Measurements from ENCODE around the gene ITGB4. TPM values are rescaled to one million over a fixed set of nuclear protein-coding genes. Genes with fewer than 3 reads are reported as not detected.

Gene ITGB4
- total and polyA plus RNA-seq, 9 of the 15 experiments (the other 6 are each of a cell fraction or from before 2014, with no cell fraction given) = 0.05 to 2.8 (median 0.76) TPM; not detected in 3

GRCh38 chr17:75779250-75779986 lies 58.2 kb downstream of the ITGB4 start (continued):
- TF ChIP-seq HNRNPLL (IDR thresholded peaks at IDR 0.05; ENCODE audit: low read depth, low read length, poor library complexity, severe bottlenecking) = peak; percentile 91
- TF ChIP-seq THRB (CRISPR knock-in tag; conservative IDR thresholded peaks at IDR 0.05) = 0 out of 2 replicates have a peak, but pooled peaks have one; percentile 49
- TF ChIP-seq SP1 (CRISPR knock-in tag; IDR thresholded peaks at IDR 0.05) = peak; percentile 96
- TF ChIP-seq CTCF (IDR thresholded peaks at IDR 0.05 in 2 of 3, conservative IDR thresholded peaks at IDR 0.05 in 1 of 3; ENCODE audit: insufficient read depth in 2 of 3, low read depth in 1 of 3, low read length in 3 of 3) = 0 out of 6 replicates have a peak, but pooled peaks of 1 of the 3 experiments have one; percentile 2
- TF ChIP-seq SMAD4 (CRISPR knock-in tag; conservative IDR thresholded peaks at IDR 0.05) = peak; percentile 72
- TF ChIP-seq POLR2AphosphoS2 (IDR thresholded peaks at IDR 0.05; ENCODE audit: low read length) = peak; percentile 99
- TF ChIP-seq MED1 (CRISPR knock-in tag; IDR thresholded peaks at IDR 0.05; ENCODE audit: borderline replicate concordance) = no peak; the same call in 1 of the 2 replicates
- no peak for TF ChIP-seq MTA1 (IDR thresholded peaks at IDR 0.05; ENCODE audit: borderline replicate concordance)
- peak in 1 of 2 experiments; percentile 4; a peak in 1 of 4 replicates for TF ChIP-seq RCOR1 (IDR thresholded peaks at IDR 0.05; ENCODE audit: borderline replicate concordance in 1 of 2, low read depth in 2 of 2, low read length in 2 of 2)
- peak; percentile 100 for TF ChIP-seq MTA3 (IDR thresholded peaks at IDR 0.05; ENCODE audit: borderline replicate concordance)
- TF ChIP-seq HMGN3 (IDR thresholded peaks at IDR 0.05; ENCODE audit: borderline replicate concordance, extremely low read depth, insufficient read length, low read depth, low read length) = peak; percentile 90
- TF ChIP-seq HNRNPUL1 (IDR thresholded peaks at IDR 0.05; ENCODE audit: low read length) = 0 out of 2 replicates have a peak, but pooled peaks have one; percentile 43
- TF ChIP-seq ZBTB43 (CRISPR knock-in tag; IDR thresholded peaks at IDR 0.05) = peak; percentile 77; the same call in 1 of the 2 replicates
- no peak for TF ChIP-seq GATA2 (CRISPR knock-in tag; IDR thresholded peaks at IDR 0.05)
- TF ChIP-seq POLR2AphosphoS5 (IDR thresholded peaks at IDR 0.05; ENCODE audit: control insufficient read depth, insufficient read depth, low read depth, low read length) = peak; percentile 99
- TF ChIP-seq ZC3H4 (CRISPR knock-in tag; IDR thresholded peaks at IDR 0.05; ENCODE audit: borderline replicate concordance) = peak; percentile 96
- 0 out of 2 replicates have a peak, but pooled peaks have one; percentile 77 for TF ChIP-seq ZHX1 (conservative IDR thresholded peaks at IDR 0.05; ENCODE audit: low read length)
- peak; percentile 62 for TF ChIP-seq ZNF232 (CRISPR knock-in tag; IDR thresholded peaks at IDR 0.05)

Data from K562 (cell line).